Mesothelial cell of epicardium (in vitro differentiated cells): ENCODE data around the gene RPS6KA4. TPM values are rescaled to one million over a fixed set of nuclear protein-coding genes. Genes with fewer than 3 reads are reported as not detected.

Experiments used
- DNase-seq, 2 experiments: peaks; one replicate each; pipeline ENCODE4 v3.0.0; 2021; ENCODE audit warnings: low spot score in 2 of 2; ENCODE audit not compliant: unreplicated experiment in 2 of 2
- H3K27ac Mint-ChIP-seq: 2 replicates; pipeline ENCODE4 v1.8.0; 2021; ENCODE audit warnings: mixed read lengths
- H3K27me3 Mint-ChIP-seq: 2 replicates; pipeline ENCODE4 v1.8.0; 2021; ENCODE audit warnings: low read depth, mixed read lengths
- H3K36me3 Mint-ChIP-seq: 2 replicates; pipeline ENCODE4 v1.8.0; 2021; ENCODE audit warnings: mixed read lengths
- H3K4me1 Mint-ChIP-seq: 2 replicates; pipeline ENCODE4 v1.8.0; 2021; ENCODE audit warnings: mixed read lengths
- H3K4me3 Mint-ChIP-seq: 2 replicates; pipeline ENCODE4 v1.8.0; 2021; ENCODE audit warnings: mild to moderate bottlenecking, moderate library complexity, mixed read lengths
- H3K9me3 Mint-ChIP-seq: 2 replicates; pipeline ENCODE4 v1.8.0; 2021; ENCODE audit warnings: mixed read lengths
- microRNA-seq: library from miRNA; unstranded; fragments of <30 nt; microRNA quantifications from one replicate; pipeline ENCODE4 v1.2.0, GENCODE V29; 2021; ENCODE audit warnings: inconsistent platforms, mixed read lengths
- total RNA-seq: library from RNA; stranded (reverse); gene quantifications from 3 replicates; pipeline ENCODE4 v1.2.1, GENCODE V29; 2021
- TF ChIP-seq, protein P1 (sequence below): fragments of 200-600 bp; sonication (generic); IDR thresholded peaks from one replicate; pipeline ENCODE4 v1.5.0; 2021; ENCODE audit warnings: antibody characterized with exemption; ENCODE audit not compliant: unreplicated experiment

RPS6KA4 gene
- total RNA-seq, 1 donor from 2014 or later: 30.1 TPM

GRCh38 chr11:64419257-64419790 is 60.4 kb downstream of the RPS6KA4 start:
- peaks cover 23% of the 10 kb centered on the region for H3K9me3 Mint-ChIP-seq
- DNase-seq: no peak
- H3K27me3 Mint-ChIP-seq: no peaks in the 10 kb centered on the region
- no peaks in the 10 kb centered on the region for H3K36me3 Mint-ChIP-seq
- TF ChIP-seq, protein P1, sequence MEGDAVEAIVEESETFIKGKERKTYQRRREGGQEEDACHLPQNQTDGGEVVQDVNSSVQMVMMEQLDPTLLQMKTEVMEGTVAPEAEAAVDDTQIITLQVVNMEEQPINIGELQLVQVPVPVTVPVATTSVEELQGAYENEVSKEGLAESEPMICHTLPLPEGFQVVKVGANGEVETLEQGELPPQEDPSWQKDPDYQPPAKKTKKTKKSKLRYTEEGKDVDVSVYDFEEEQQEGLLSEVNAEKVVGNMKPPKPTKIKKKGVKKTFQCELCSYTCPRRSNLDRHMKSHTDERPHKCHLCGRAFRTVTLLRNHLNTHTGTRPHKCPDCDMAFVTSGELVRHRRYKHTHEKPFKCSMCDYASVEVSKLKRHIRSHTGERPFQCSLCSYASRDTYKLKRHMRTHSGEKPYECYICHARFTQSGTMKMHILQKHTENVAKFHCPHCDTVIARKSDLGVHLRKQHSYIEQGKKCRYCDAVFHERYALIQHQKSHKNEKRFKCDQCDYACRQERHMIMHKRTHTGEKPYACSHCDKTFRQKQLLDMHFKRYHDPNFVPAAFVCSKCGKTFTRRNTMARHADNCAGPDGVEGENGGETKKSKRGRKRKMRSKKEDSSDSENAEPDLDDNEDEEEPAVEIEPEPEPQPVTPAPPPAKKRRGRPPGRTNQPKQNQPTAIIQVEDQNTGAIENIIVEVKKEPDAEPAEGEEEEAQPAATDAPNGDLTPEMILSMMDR: no peak
- no peak overlapping the region for H3K27ac Mint-ChIP-seq
- no peak overlapping the region for H3K4me3 Mint-ChIP-seq
- H3K4me1 Mint-ChIP-seq: peaks cover 8% of the 10 kb centered on the region

DNA sequence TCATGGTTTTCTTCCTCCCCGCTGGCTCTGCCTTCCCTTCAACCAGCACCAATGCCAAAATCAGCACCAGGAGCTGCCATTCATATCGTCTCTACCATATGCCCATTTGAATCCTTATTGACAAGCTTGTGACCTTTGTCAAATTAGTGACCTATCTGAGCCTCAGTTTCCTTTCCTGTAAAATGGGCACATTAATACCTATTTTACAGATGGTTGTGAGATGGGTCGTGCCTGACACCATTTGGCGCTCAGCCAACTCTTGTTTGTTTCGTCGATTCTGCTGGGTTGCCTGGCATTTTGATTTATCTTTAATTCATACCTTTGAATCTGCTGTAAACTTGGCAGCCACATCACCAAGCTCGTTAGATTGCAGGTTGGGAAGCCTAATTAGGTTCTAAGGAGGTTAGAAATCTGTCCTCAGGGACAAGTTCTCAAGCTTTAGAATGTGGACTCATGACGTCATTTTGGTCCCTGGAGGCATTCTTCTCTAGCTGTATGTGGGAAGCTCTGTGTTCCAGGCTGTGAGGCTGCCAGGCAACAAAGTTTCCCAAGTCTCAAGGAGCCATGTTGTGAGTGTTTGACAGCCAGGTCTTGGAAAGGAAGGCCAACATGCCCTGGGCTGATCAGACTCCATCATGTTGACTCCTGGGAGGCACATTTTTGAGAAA is 61.0 kb downstream of the RPS6KA4 start:
- H3K27me3 Mint-ChIP-seq: no peaks in the 10 kb centered on the region
- no peaks in the 10 kb centered on the region for H3K36me3 Mint-ChIP-seq
- H3K9me3 Mint-ChIP-seq: peaks cover 23% of the 10 kb centered on the region
- H3K4me1 Mint-ChIP-seq: peaks cover 5% of the 10 kb centered on the region
- DNase-seq: no peak
- no peak overlapping the region for H3K4me3 Mint-ChIP-seq
- no peak overlapping the region for H3K27ac Mint-ChIP-seq
- TF ChIP-seq, protein P1: no peak

Small RNAs within 50 kb of the gene (microRNA-seq; reads per million reads assigned to microRNA genes)
- gene MIR1237: 5.6 reads per million, percentile 22 among the genes with 10 or more reads in this experiment
- not detected for gene MIR7155

Other genes with a start within 250 kb of the RPS6KA4 start
- gene MACROD1, start 193.0 kb upstream of the RPS6KA4 start, total RNA-seq: 39.0 to 44.0 TPM (median 39.4 TPM) in 3 replicates
- 127 to 133 TPM (median 131 TPM) in 3 replicates for gene STIP1, start 173.0 kb upstream of the RPS6KA4 start, total RNA-seq
- 4.8 to 8.4 TPM (median 5.9 TPM) in 3 replicates for gene FERMT3, start 152.4 kb upstream of the RPS6KA4 start, total RNA-seq
- 38.9 to 41.1 TPM (median 40.9 TPM) in 3 replicates for gene TRPT1, start 133.0 kb upstream of the RPS6KA4 start, total RNA-seq
- 31.9 to 35.6 TPM (median 33.7 TPM) in 3 replicates for gene NUDT22, start 132.9 kb upstream of the RPS6KA4 start, total RNA-seq
- gene DNAJC4, start 128.6 kb upstream of the RPS6KA4 start, total RNA-seq: 43.6 to 49.4 TPM (median 45.0 TPM) in 3 replicates
- gene VEGFB, start 124.6 kb upstream of the RPS6KA4 start, total RNA-seq: 83.2 to 90.1 TPM (median 85.8 TPM) in 3 replicates
- gene FKBP2, start 118.1 kb upstream of the RPS6KA4 start, total RNA-seq: 35.5 to 40.2 TPM (median 36.4 TPM) in 3 replicates
- 119 to 131 TPM (median 124 TPM) in 3 replicates for gene PPP1R14B, start 112.2 kb upstream of the RPS6KA4 start, total RNA-seq
- 34.9 to 35.7 TPM (median 35.7 TPM) in 3 replicates for gene PLCB3, start 107.6 kb upstream of the RPS6KA4 start, total RNA-seq
- gene BAD, start 74.5 kb upstream of the RPS6KA4 start, total RNA-seq: 50.2 to 53.1 TPM (median 52.2 TPM) in 3 replicates
- gene GPR137, start 73.3 kb upstream of the RPS6KA4 start, total RNA-seq: 43.8 to 45.1 TPM (median 44.6 TPM) in 3 replicates
- 0.22 to 0.58 TPM (median 0.27 TPM) in 3 replicates for gene KCNK4, start 67.9 kb upstream of the RPS6KA4 start, total RNA-seq
- gene CATSPERZ, start 58.8 kb upstream of the RPS6KA4 start, total RNA-seq: 0.47 TPM in 1 of 3 replicates, not detected in the others
- gene ESRRA, start 53.6 kb upstream of the RPS6KA4 start, total RNA-seq: 23.2 to 26.6 TPM (median 26.4 TPM) in 3 replicates
- 178 to 201 TPM (median 184 TPM) in 3 replicates for gene TRMT112, start 41.6 kb upstream of the RPS6KA4 start, total RNA-seq
- 134 to 139 TPM (median 139 TPM) in 3 replicates for gene PRDX5, start 41.0 kb upstream of the RPS6KA4 start, total RNA-seq
- gene CCDC88B, start 19.0 kb upstream of the RPS6KA4 start, total RNA-seq: 10.1 to 12.0 TPM (median 11.5 TPM) in 3 replicates
- gene SLC22A11, start 196.8 kb downstream of the RPS6KA4 start, total RNA-seq: 0.09 to 0.13 TPM (median 0.09 TPM) in 3 replicates
- not detected in 3 replicates for gene SLC22A12, start 232.1 kb downstream of the RPS6KA4 start, total RNA-seq